ENCODE measurements around the gene TYMP.

- TF ChIP-seq, protein P1, sequence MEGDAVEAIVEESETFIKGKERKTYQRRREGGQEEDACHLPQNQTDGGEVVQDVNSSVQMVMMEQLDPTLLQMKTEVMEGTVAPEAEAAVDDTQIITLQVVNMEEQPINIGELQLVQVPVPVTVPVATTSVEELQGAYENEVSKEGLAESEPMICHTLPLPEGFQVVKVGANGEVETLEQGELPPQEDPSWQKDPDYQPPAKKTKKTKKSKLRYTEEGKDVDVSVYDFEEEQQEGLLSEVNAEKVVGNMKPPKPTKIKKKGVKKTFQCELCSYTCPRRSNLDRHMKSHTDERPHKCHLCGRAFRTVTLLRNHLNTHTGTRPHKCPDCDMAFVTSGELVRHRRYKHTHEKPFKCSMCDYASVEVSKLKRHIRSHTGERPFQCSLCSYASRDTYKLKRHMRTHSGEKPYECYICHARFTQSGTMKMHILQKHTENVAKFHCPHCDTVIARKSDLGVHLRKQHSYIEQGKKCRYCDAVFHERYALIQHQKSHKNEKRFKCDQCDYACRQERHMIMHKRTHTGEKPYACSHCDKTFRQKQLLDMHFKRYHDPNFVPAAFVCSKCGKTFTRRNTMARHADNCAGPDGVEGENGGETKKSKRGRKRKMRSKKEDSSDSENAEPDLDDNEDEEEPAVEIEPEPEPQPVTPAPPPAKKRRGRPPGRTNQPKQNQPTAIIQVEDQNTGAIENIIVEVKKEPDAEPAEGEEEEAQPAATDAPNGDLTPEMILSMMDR (optimal IDR thresholded peaks at IDR 0.05 in 1 of 3, IDR thresholded peaks at IDR 0.05 in 1 of 3, conservative IDR thresholded peaks at IDR 0.05 in 1 of 3; ENCODE audit: extremely low read depth in 1 of 3, insufficient read depth in 2 of 3, low read length in 3 of 3) = no peak
- TF ChIP-seq EZH2 (IDR thresholded peaks at IDR 0.05; ENCODE audit: low read length) = no peak
Observed at GRCh38 chr22:50570861-50571260, 41.0 kb upstream of the TYMP start.

Data from keratinocyte (primary cell).